Stimulated activated CD4-positive, alpha-beta T cell treated with anti-CD3 and anti-CD28 coated beads, Interleukin-4, amount 100 ng/mL, for 48 hours (primary cell): ENCODE results near the gene ADGRG3.
A peak's percentile ranks its signal among the peaks of the same experiment; 100 is the strongest.

Experiments
- DNase-seq, 2 donors: peaks; one replicate each; pipeline ENCODE4 v3.0.0-alpha.2; 2020; ENCODE audit warnings: low read depth in 2 of 2

ADGRG3 gene, protein sequence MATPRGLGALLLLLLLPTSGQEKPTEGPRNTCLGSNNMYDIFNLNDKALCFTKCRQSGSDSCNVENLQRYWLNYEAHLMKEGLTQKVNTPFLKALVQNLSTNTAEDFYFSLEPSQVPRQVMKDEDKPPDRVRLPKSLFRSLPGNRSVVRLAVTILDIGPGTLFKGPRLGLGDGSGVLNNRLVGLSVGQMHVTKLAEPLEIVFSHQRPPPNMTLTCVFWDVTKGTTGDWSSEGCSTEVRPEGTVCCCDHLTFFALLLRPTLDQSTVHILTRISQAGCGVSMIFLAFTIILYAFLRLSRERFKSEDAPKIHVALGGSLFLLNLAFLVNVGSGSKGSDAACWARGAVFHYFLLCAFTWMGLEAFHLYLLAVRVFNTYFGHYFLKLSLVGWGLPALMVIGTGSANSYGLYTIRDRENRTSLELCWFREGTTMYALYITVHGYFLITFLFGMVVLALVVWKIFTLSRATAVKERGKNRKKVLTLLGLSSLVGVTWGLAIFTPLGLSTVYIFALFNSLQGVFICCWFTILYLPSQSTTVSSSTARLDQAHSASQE

DNA sequence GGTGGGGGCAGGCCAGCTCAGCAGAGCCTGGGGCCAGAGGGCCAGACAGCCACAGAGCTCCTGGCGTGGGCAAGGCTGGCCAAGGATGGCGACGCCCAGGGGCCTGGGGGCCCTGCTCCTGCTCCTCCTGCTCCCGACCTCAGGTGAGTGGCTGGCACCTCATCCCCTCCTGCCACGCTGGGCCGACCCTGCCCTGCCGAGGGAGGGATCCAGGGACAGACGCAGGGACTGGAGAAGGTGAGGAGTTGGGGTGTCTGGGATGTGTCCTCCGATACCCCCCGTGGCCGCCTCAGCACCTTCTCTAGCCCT, at the start of gene ADGRG3:
TSS of gene ADGRG3 (plus strand) at position 44 of the 309 bp plus-strand sequence. CDS start at position 86, 42 bp downstream.
- no peak for DNase-seq

- DNase-seq, result no peak
Observed at GRCh38 chr16:57619133-57619605, 48.9 kb upstream of the ADGRG3 start.

GRCh38 chr16:57619606-57620334, 48.3 kb upstream of the ADGRG3 start:
- no peak for DNase-seq

- DNase-seq, result no peak
Observed at GRCh38 chr16:57620335-57621231, 47.5 kb upstream of the ADGRG3 start.

DNA sequence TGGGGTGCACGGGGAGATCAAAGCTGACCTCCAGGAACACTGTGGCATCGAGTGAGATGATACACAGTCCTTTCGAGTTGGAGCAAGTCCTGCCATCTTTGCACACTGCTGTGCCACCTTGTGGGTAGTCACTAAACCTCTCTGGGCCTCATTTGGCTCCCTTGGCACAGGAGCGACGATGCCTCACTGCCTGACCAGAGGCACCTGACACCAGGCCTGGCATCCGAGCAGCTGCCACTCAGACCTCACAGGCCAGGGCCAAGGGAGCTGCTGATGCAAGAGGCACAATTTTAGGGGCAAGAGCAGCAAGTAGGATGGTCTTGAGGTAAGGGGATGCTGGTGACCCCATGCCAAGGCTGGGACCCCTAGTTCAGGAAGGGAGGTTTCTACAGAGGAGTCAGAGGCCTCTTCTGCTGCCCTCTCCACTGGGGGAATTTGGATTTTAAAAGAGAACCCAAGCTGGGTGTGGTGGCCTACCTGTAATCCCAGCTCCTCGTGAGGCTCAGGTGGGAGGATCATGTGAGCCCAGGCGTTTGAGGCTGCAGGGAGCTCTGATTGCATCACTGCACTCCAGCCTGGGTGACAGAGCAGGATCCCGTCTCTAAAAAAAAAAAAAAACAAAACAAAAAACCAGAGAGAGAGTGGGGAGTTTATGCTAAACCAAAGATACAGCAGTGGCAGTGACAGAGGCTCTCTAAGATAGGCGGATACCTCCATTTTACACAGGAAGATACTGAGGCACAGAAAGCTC, 46.4 kb upstream of the ADGRG3 start:
- DNase-seq, result no peak

GRCh38 chr16:57622361-57623250, 45.5 kb upstream of the ADGRG3 start:
- no peak for DNase-seq

DNA sequence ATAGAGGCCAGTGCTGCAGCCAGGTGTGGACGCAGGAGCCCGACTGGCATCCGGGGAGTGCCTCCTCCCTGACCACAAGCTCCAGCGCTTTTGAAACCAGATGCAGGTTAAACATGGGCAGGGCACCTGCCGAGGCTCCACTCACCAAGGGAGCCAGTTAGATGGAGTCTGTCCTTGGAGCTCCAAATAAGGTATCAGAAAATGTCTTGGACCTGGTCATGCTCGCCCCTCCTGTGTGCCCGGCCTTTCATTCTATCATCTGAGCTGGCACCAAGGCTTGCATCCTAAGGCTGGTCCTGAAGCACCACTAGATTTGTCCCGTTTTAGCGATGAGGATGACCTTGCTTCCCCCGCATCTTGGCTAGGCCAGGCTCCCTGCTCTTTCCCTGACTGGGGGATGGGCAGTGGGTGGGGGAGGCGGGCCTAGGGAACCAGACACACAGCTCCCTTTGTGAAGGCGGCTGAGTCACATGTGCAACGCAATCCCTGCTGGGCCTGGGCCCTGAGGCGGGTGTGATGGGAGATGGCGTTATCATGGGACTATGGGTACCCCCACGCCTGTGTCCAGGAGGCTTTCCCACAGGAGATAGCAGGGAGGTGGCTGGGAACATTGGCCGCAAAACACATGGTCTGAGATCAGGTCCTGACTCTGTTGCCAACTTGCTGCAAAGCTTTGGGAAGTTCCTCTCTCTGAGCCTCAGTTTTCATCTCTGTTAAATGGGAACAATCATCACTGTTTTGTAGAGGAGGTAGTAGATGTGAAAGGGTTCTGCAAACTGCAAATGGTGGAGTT, 44.7 kb upstream of the ADGRG3 start:
- no peak for DNase-seq

DNA sequence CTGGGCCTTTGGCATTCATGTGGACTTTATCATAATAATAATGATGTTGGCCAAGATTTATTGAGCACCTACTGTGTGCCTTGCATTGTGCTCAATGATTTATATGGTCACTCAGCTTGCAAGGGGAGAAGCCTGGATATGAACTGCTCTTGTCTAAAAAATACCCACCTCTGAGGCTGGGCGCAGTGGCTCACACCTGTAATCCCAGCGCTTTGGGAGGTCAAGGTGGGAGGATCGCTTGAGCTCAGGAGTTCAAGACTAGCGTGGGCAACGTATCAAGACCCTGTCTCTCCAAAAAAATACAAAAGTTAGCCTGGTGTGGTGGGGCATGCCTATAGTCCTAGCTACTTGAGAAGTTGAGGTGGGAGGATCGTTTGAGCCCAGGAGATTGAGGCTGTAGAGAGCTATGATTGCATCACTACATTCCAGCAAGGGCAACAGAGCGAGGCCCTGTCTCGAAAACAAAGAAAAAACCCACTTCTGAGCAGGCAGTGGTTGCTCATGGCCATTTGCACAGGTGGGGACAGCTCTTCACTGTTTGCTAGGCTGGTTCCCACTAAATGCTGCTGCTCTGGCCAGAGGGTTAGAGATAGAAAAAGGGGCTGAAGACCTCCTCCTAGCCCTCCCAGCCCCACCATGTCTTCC, 43.9 kb upstream of the ADGRG3 start:
- no peak for DNase-seq

DNA sequence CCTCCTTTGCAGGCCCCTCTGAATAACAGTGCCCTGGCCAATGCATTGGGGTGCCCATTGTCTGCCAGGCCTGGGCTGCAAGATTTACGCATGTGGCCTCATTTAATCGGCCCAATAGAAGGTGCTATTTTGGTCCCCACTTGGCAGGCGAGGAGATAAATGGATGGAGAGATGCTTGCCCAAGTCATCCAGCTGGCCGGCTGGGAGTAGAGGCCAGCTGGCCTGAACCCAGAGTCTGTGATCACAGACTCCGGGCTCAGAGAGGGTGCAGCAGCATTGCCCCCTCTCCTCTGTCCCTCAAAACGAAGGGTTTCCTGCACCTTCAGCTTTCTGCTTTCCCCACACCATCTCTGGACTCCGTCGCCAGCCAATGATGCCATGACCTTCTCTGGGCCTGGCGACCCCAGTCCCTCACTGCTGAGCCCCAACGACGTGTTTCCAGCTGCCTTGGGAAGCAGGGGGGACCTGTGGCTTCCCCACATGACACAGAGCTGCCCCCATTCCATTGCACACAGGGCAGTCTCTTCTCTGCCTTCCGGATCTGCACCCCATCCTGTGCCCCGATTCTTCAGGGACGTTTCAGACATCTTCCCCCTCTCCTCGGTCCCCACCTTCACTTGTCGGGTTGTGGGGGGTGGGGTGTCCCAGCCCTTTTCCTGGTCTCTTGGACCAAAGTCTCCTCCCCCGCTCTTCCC, 43.2 kb upstream of the ADGRG3 start:
- DNase-seq, result no peak

DNA sequence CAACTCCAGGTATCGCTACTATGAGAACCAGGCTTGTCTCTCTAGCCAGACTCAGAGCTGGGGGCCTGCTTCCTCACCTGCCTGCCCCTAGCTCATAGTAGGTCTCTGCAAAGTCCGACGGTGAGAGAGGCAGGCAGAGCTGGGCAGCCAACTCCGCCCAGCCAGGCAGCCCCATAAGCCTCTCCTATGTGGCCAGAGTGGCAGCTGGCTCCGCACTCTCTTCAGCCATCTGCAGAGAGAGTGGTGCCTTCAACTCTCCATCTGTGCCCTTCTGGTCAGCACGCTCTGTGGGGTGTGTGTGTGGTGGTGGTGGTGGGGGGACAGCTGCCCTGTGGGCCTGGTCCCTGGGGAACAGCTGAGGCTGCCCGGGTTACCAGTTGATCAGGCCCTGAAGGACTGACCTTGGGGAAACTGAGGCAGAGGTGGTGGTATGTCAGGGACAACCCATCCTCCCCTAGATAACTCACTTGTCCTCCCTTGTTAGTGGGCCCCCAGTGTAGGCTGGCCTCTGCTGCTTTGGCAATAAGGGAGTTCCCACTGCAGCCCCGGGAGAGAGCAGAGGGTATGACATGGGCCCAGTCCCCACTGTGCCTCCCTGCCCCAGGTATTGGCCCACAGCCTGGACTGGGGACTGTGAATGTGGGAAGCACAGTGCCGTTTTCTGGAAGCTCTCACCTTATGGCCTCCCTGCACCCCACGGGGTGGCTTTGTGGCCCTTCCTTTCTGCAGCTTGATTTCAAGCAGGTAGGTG, 41.5 kb upstream of the ADGRG3 start:
- DNase-seq, result no peak

DNA sequence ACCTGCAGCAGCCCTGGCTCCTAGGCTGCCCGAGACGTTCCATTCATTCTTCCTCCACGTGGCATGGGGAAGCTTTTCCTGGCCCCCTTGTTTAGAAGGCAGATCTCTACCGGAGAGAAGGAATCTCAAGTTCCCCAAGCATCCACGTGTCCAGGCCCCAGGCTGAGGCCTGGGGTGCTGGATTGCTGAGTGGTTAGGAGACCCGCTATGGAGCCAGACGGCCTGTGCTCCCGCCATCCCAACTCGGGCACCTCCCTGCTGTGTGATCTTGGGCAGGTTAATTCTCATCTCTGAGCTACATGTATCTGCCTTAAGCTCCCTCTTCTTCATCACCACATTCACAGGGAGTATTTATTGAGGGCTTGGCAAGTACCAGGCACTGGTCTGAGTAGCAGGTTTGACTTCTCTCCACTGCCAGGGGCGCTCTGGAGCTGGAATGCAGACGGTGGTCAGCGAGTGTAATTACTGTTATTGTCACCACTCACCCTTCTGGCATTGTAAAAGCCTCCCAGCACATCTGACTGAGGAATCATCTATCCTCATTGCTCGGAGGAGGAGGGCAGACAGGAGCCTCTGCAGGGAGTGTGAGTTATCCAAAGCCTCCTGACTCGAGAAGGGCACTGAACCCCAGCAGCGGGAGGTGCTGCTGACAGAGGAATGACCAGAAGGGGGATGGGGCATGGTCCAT, 40.8 kb upstream of the ADGRG3 start:
- no peak for DNase-seq

DNA sequence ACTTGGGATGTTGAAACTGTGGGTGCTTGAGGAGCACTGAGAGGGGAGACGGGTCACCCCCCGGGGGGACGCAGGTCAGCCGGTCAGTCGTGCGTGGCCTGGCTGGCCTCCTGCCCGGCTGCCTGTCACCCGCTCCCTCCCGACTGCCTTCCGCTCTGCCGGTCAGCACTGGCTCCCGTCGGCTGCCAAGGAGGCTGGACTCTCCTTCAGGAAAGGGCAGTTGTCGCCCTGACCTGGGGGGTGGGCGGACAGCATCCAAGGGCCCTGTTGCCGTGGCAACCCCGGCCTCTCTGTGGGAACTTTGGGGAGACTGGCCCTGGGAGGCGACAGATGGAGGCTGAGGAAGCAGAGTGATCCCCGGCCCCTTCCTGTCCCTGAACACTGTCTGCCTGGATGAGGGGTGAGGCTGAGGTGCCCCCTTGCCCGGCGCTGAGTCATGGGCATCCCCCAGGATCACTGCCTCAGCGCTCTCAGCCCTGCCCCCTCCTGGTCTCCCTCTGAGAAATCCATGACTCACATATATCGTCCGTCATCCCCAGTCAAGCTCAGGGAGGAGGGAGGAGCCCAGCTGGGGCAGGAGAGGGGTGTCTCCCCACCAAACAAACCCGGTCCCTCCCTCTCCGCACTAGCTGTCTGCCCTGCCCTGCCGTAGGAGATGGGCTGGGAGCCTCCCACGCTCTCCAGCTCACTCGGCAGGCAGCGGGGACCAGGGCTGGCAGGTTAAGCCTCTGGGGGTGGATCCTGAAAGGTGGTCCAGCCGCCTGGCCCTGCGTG, 39.9 kb upstream of the ADGRG3 start, which contains the start of gene ADGRG1:
TSS of gene ADGRG1 (plus strand) at position 623 of the 774 bp plus-strand sequence. CDS start 21,658 bp downstream, outside the sequence.
- DNase-seq, result peak; percentile 47 to 48

DNA sequence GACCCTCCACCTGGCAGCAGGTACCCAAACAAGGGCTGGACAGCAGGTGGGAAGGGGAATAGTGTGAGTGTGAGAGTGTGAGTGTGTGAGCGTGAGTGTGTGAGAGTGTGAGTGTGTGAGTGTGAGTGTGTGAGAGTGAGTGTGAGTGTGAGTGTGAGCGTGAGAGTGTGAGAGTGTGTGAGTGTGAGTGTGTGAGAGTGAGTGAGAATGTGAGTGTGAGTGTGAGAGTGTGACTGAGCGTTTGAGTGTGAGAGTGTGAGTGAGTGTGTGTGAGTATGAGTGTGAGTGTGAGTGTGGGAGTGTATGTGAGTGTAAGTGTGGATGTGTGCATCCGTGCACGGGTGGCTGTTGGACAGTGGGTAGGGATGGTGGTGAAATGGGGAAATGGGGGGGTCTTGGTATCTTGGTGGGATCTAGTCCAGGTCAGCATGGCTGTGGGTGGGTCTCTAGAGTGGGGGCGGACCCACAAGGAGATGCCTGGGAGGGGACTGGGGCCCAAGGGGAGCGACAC, 39.3 kb upstream of the ADGRG3 start:
- no peak for DNase-seq

DNA sequence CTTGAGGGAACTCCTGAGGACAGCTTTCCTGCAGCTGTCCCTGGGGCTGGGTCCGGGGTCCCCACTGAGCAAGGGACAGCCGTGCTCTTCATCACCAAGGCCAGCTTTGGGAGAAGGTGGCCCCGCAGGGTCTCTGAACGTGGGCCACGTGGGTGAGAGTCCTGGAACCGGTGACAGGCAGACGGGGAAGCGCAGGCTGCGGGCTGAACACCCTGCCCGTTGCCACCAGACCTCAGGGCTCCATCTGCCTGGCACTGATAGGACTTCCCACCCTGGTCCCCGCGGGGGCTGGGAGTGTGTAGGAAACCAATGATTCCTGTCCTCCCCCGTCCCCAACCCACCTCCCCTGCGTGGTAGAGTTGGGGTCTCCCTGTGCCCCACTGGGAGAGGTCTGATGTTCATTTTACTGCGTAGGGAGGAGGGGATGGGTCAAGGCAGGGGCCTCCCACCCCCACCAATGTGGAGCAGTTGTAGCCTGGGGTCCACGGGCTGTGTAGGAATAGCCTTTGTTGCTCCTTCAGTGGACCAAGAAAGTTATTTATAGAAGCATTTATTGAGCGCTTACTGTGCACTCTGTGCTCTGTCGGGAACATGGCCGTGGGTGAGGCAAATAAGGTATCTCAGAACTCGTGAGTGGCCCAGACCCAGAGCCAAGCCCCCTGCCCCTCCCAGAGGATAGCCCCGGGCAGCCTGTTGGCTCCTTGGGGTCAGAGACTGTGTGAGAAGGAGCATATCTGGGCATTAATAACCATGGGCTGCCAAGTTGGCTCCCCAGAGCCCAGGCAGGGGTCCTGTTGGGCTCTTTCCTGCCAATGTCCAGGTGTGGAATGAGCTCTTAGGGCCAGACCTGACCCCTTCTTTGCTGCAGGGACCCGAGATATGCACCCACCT, 38.3 kb upstream of the ADGRG3 start:
- no peak for DNase-seq

DNA sequence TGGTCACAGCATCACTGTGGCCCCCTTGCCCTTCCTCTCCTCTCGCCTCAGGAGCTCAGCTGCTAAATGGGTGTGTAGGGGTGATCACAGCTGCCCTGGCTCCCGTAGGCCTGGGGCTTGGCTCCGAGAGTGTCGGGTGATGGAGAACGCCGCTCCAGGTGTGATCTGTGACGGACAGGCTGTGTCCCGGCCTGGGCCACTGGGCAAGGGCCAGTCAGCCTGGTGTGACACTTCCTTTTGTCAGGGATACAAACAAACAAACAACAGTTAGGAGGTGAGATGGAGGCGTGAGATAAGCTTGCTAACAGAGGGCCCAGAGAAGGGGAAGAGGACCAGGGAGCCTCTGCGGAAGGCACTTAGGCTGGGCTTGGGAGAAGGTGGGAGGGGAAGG, 37.7 kb upstream of the ADGRG3 start:
- no peak for DNase-seq
